Natural killer cell treated with Interleukin-12 subunit alpha and Interleukin-12 subunit beta and Interleukin-15 and Interleukin-18, amount 100 ng/mL, for 72 hours (primary cell): ENCODE measurements around the gene LPCAT2. TPM values are rescaled to one million over a fixed set of nuclear protein-coding genes. Genes with fewer than 3 reads are reported as not detected.

Source experiments
- ATAC-seq, 2 donors: fragments of 150-1000 bp; cut with Tn5 transposase in 1 of 2; sonication (Bioruptor Pico), chemical (Tn5 transposase) in 1 of 2; 2 replicates each; pipeline ENCODE4 v1.10.0; 2021
- DNase-seq: peaks from one replicate; pipeline ENCODE4 v3.0.0; 2022; ENCODE audit warnings: low spot score
- H3K27ac Mint-ChIP-seq, 2 donors: 1 replicate in 1 of 2; 2 replicates in 1 of 2; pipeline ENCODE4 v1.8.0; 2022; ENCODE audit warnings: mixed read lengths in 2 of 2, mild to moderate bottlenecking in 1 of 2, moderate library complexity in 1 of 2
- H3K27me3 Mint-ChIP-seq, 2 donors: 1 replicate in 1 of 2; 2 replicates in 1 of 2; pipeline ENCODE4 v1.8.0; 2022; ENCODE audit warnings: mixed read lengths in 2 of 2
- H3K36me3 Mint-ChIP-seq: one replicate; pipeline ENCODE4 v1.8.0; 2022; ENCODE audit warnings: mixed read lengths
- H3K4me1 Mint-ChIP-seq, 2 donors: 1 replicate in 1 of 2; 2 replicates in 1 of 2; pipeline ENCODE4 v1.8.0; 2022; ENCODE audit warnings: low read depth in 2 of 2, mixed read lengths in 2 of 2, mild to moderate bottlenecking in 1 of 2
- H3K4me3 Mint-ChIP-seq: one replicate; pipeline ENCODE4 v1.8.0; 2022; ENCODE audit warnings: mixed read lengths
- H3K9me3 Mint-ChIP-seq: 2 replicates; pipeline ENCODE4 v1.8.0; 2022; ENCODE audit warnings: mixed read lengths
- total RNA-seq, 2 donors: library from RNA; stranded (reverse); gene quantifications; one replicate each; pipeline ENCODE4 v1.2.3, GENCODE V29; 2022

LPCAT2 gene
- total RNA-seq, 2 donors from 2014 or later = 0.31 to 2.9 TPM

- no peak overlapping the region for H3K4me3 Mint-ChIP-seq
- H3K4me1 Mint-ChIP-seq = no peaks in the 10 kb centered on the region
- peaks cover 3 to 32% of the 10 kb centered on the region in 2 donors for H3K27me3 Mint-ChIP-seq
- no peak overlapping the region for H3K27ac Mint-ChIP-seq
- DNase-seq = no peak
- H3K9me3 Mint-ChIP-seq = peaks cover 3% of the 10 kb centered on the region
- ATAC-seq = no peak
- no peaks in the 10 kb centered on the region for H3K36me3 Mint-ChIP-seq
Measured at GRCh38 chr16:55562936-55563335, 54.1 kb downstream of the LPCAT2 start.

- peaks cover 3% of the 10 kb centered on the region for H3K9me3 Mint-ChIP-seq
- H3K4me3 Mint-ChIP-seq = no peak overlapping the region
- ATAC-seq (no peak), DNase-seq (no peak)
- no peak overlapping the region for H3K27ac Mint-ChIP-seq
- H3K27me3 Mint-ChIP-seq = peaks cover 3 to 32% of the 10 kb centered on the region in 2 donors
- no peaks in the 10 kb centered on the region for H3K36me3 Mint-ChIP-seq
- H3K4me1 Mint-ChIP-seq = no peaks in the 10 kb centered on the region
Measured at GRCh38 chr16:55563797-55564196, 54.9 kb downstream of the LPCAT2 start.

GRCh38 chr16:55565086-55565485 is 56.2 kb downstream of the LPCAT2 start:
- Mint-ChIP-seq H3K27me3 (peaks cover 3 to 30% of the 10 kb centered on the region in 2 donors), H3K36me3 (no peaks in the 10 kb centered on the region), H3K9me3 (peaks cover 3% of the 10 kb centered on the region), H3K27ac (no peak overlapping the region), H3K4me3 (no peak overlapping the region), H3K4me1 (no peaks in the 10 kb centered on the region)
- no peak for ATAC-seq
- DNase-seq = no peak

GRCh38 chr16:55566432-55567175 is 57.7 kb downstream of the LPCAT2 start, which contains the start of gene CAPNS2:
Gene CAPNS2 (plus strand): TSS chr16:55566684. CDS start chr16:55566757, 73 bp downstream.
- no peak for ATAC-seq
- Mint-ChIP-seq H3K36me3 (no peaks in the 10 kb centered on the region), H3K27ac (no peak within 1 kb of the TSS), H3K9me3 (peaks cover 3% of the 10 kb centered on the region), H3K27me3 (peaks cover 3 to 26% of the 10 kb centered on the region in 2 donors), H3K4me1 (no peaks in the 10 kb centered on the region), H3K4me3 (no peak within 1 kb of the TSS)
- no peak for DNase-seq

- ATAC-seq (no peak), DNase-seq (no peak)
- no peaks in the 10 kb centered on the region for H3K36me3 Mint-ChIP-seq
- H3K27ac Mint-ChIP-seq = no peak overlapping the region
- no peaks in the 10 kb centered on the region for H3K9me3 Mint-ChIP-seq
- H3K27me3 Mint-ChIP-seq = peaks cover 0 to 19% of the 10 kb centered on the region in 2 donors
- H3K4me3 Mint-ChIP-seq = no peak overlapping the region
- H3K4me1 Mint-ChIP-seq = no peaks in the 10 kb centered on the region
Measured at GRCh38 chr16:55567382-55567781, 58.5 kb downstream of the LPCAT2 start.

- Mint-ChIP-seq H3K36me3 (no peaks in the 10 kb centered on the region), H3K4me3 (no peak overlapping the region), H3K27me3 (peaks cover 0 to 13% of the 10 kb centered on the region in 2 donors), H3K4me1 (no peaks in the 10 kb centered on the region), H3K9me3 (no peaks in the 10 kb centered on the region), H3K27ac (no peak overlapping the region)
- ATAC-seq (no peak), DNase-seq (no peak)
Measured at GRCh38 chr16:55568207-55568606, 59.3 kb downstream of the LPCAT2 start.

- ATAC-seq (no peak), DNase-seq (no peak)
- Mint-ChIP-seq H3K4me3 (no peak overlapping the region), H3K36me3 (no peaks in the 10 kb centered on the region), H3K27me3 (peaks cover 3 to 12% of the 10 kb centered on the region in 2 donors), H3K27ac (no peak overlapping the region), H3K9me3 (no peaks in the 10 kb centered on the region), H3K4me1 (no peaks in the 10 kb centered on the region)
Measured at GRCh38 chr16:55569025-55569424, 60.2 kb downstream of the LPCAT2 start.

GRCh38 chr16:55570159-55570558 is 61.3 kb downstream of the LPCAT2 start:
- Mint-ChIP-seq H3K36me3 (no peaks in the 10 kb centered on the region), H3K27ac (no peak overlapping the region), H3K9me3 (no peaks in the 10 kb centered on the region), H3K4me1 (no peaks in the 10 kb centered on the region), H3K4me3 (no peak overlapping the region), H3K27me3 (peaks cover 3 to 8% of the 10 kb centered on the region in 2 donors)
- ATAC-seq (no peak), DNase-seq (no peak)

GRCh38 chr16:55571191-55571897 is 62.5 kb downstream of the LPCAT2 start:
- Mint-ChIP-seq H3K36me3 (no peaks in the 10 kb centered on the region), H3K4me1 (no peaks in the 10 kb centered on the region), H3K4me3 (no peak overlapping the region), H3K27me3 (peaks cover 3 to 8% of the 10 kb centered on the region in 2 donors), H3K9me3 (no peaks in the 10 kb centered on the region), H3K27ac (no peak overlapping the region)
- ATAC-seq (no peak), DNase-seq (no peak)

- Mint-ChIP-seq H3K36me3 (no peaks in the 10 kb centered on the region), H3K4me3 (no peak overlapping the region), H3K4me1 (no peaks in the 10 kb centered on the region), H3K9me3 (no peaks in the 10 kb centered on the region), H3K27ac (no peak overlapping the region), H3K27me3 (peaks cover 3 to 8% of the 10 kb centered on the region in 2 donors)
- no peak for DNase-seq
- no peak for ATAC-seq
Measured at GRCh38 chr16:55572439-55572838, 63.6 kb downstream of the LPCAT2 start.

GRCh38 chr16:55574811-55575210 is 65.9 kb downstream of the LPCAT2 start:
- Mint-ChIP-seq H3K27me3 (peaks cover 3 to 8% of the 10 kb centered on the region in 2 donors), H3K9me3 (no peaks in the 10 kb centered on the region), H3K27ac (no peak overlapping the region), H3K36me3 (no peaks in the 10 kb centered on the region), H3K4me3 (no peak overlapping the region), H3K4me1 (no peaks in the 10 kb centered on the region)
- ATAC-seq = no peak
- no peak for DNase-seq

GRCh38 chr16:55575496-55575895 is 66.6 kb downstream of the LPCAT2 start:
- no peaks in the 10 kb centered on the region for H3K9me3 Mint-ChIP-seq
- H3K27ac Mint-ChIP-seq = no peak overlapping the region
- H3K36me3 Mint-ChIP-seq = no peaks in the 10 kb centered on the region
- peaks cover 3 to 8% of the 10 kb centered on the region in 2 donors for H3K27me3 Mint-ChIP-seq
- H3K4me1 Mint-ChIP-seq = no peaks in the 10 kb centered on the region
- DNase-seq = no peak
- ATAC-seq = no peak
- H3K4me3 Mint-ChIP-seq = no peak overlapping the region

GRCh38 chr16:55576384-55576783 is 67.5 kb downstream of the LPCAT2 start:
- Mint-ChIP-seq H3K4me3 (no peak overlapping the region), H3K4me1 (no peaks in the 10 kb centered on the region), H3K36me3 (no peaks in the 10 kb centered on the region), H3K9me3 (no peaks in the 10 kb centered on the region), H3K27ac (no peak overlapping the region), H3K27me3 (peaks cover 3 to 8% of the 10 kb centered on the region in 2 donors)
- ATAC-seq = no peak
- DNase-seq = no peak

- Mint-ChIP-seq H3K27ac (no peak overlapping the region), H3K36me3 (no peaks in the 10 kb centered on the region), H3K27me3 (peaks cover 3 to 8% of the 10 kb centered on the region in 2 donors), H3K4me3 (no peak overlapping the region), H3K4me1 (no peaks in the 10 kb centered on the region), H3K9me3 (no peaks in the 10 kb centered on the region)
- ATAC-seq = no peak
- DNase-seq = no peak
Measured at GRCh38 chr16:55577887-55578286, 69.0 kb downstream of the LPCAT2 start.
